Ecto neural progenitor cell (in vitro differentiated cells): Measurements from ENCODE around the gene CHRM1.
"Not testable (repeated sequence)": the region's sequence is repeated elsewhere in the genome, so short reads cannot be mapped to it uniquely, and the experiment has no call there.

Experiments
- DNase-seq: peaks from one replicate; pipeline ENCODE4 v3.0.0-alpha.2; 2018; ENCODE audit warnings: low spot score

The CHRM1 gene

GRCh38 chr11:62875698-62876478 lies 45.3 kb downstream of the CHRM1 start:
- no peak for DNase-seq

- no peak for DNase-seq
These were observed 46.3 kb downstream of the CHRM1 start for GRCh38 chr11:62874851-62875250.

DNA sequence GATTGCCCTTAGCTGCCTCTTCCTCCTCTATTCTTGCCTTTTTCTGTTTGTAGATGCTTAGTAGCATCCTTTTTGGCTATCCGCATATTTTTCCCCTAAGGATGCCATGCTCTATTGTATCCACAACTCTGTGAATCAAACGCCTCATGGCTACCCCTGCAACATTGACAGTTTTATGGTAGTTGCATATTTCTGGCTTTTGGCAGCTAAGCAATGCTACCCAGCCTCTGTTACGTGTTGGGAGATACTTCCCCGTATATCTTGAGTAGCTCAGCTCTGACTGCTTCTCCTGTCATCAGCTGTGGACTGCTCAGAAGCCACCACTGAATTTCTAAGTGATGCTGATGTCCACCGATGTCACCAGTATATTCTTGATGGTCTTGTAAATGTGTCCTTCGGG lies 55.5 kb downstream of the CHRM1 start:
- no peak for DNase-seq

GRCh38 chr11:62863687-62864335 lies 57.4 kb downstream of the CHRM1 start:
- no peak for DNase-seq

DNA sequence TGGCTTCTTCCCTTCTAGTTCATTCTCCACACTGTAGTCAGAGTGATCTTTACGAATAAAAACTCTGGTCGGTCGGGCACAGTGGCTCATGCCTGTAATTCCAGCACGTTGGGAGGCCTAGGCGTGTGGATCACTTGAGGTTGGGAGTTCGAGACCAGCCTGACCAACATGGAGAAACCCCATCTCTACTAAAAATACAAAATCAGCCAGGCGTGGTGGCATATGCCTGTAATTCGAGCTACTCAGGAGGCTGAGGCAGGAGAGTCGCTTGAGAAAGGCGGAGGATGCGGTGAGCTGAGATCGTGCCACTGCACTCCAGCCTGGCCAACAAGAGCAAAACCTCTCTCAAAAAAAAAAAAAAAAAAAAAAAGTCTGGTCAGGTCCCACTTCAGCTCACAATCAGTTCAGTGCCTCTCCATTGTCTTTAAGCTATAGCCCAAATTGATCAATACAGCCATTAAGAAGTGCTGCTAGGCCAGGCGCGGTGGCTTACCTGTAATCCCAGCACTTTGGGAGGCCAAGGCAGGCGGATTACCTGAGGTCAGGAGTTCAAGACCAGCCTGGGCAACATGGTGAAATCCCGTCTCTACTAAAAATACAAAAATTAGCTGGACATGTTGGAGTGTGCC lies 59.5 kb downstream of the CHRM1 start:
- DNase-seq = peak; percentile 32

GRCh38 chr11:62860835-62861563 lies 60.2 kb downstream of the CHRM1 start:
- DNase-seq = no peak

DNA sequence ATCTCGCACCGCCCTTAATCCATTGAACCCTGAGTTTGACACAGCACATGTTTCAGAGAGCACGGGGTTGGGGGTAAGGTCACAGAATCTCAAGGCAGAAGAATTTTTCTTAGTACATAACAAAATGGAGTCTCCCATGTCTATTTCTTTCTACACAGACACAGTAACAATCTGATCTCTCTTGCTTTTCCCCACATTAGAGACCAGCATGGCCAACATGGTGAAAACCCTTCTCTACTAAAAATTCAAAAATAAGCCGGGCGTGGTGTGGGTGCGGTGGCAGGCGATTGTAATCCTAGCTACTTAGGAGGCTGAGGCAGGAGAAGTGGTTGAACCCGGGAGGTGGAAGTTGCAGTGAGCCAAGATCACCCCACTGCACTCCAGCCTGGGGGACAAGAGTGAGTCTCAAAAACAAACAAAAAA lies 61.9 kb downstream of the CHRM1 start:
- DNase-seq = not testable (repeated sequence)
